Stimulated activated CD8-positive, alpha-beta memory T cell treated with anti-CD3 and anti-CD28 coated beads, Interleukin-15, amount 100 ng/mL, for 4 hours (primary cell): ENCODE data around the gene TULP3.
A peak's percentile ranks its signal among the peaks of the same experiment; 100 is the strongest.

Experiments
- DNase-seq, 2 donors: peaks; one replicate each; pipeline ENCODE4 v3.0.0-alpha.2; 2020; ENCODE audit warnings: low read depth in 2 of 2

TULP3 gene

DNA sequence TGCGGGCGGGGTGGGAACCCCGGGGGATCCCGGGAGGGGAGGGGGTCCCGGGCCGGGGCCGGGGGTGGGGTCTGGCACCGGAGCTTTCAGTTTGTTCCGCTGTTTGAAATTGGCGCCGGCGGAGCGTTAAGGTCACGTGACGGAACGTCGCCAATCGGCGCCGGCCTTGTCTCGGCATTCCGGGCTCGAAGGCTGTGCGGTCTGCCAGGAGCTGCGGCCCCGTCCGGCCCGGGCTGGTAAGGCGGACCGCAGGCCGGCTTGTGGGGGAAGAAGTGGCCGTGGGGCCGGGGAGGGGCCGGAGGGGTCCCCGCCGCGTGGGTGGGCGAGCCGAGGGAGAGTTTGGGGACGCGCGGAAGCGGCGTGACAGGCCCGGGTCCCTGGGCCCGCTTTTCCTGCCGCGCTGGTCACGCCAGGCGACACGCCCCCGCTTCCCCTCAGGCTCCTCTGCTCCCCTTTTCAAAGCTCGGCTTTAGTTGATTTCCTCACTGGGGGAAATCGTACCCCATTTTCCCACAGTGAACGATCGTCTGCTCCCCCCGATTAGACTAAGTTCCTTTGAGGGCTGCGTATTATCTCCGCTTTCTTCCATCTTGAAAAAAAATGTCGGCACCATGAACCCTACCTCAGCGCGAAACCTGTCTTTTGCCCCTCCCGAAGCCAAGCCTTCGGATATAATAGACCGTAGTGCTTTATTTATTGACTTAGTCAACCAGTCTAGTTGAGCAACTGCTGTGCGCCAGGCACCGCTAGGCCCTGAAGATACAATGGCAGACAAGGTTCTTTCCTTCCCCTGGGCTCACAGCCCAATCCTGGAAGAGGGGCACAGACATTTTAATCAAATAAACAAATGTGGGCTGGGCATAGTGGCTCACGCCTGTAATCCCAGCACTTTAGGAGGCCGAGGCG, 13.4 kb upstream of the TULP3 start, which contains the start of the genes FOXM1 and RHNO1:
TSS of gene FOXM1 (minus strand) at position 128 of the 906 bp plus-strand sequence. CDS start 2,696 bp downstream, outside the sequence.
TSS of gene RHNO1 (plus strand) at position 177 of the 906 bp plus-strand sequence. CDS start 8,144 bp downstream, outside the sequence.
- DNase-seq: peak; percentile 71 to 78

DNA sequence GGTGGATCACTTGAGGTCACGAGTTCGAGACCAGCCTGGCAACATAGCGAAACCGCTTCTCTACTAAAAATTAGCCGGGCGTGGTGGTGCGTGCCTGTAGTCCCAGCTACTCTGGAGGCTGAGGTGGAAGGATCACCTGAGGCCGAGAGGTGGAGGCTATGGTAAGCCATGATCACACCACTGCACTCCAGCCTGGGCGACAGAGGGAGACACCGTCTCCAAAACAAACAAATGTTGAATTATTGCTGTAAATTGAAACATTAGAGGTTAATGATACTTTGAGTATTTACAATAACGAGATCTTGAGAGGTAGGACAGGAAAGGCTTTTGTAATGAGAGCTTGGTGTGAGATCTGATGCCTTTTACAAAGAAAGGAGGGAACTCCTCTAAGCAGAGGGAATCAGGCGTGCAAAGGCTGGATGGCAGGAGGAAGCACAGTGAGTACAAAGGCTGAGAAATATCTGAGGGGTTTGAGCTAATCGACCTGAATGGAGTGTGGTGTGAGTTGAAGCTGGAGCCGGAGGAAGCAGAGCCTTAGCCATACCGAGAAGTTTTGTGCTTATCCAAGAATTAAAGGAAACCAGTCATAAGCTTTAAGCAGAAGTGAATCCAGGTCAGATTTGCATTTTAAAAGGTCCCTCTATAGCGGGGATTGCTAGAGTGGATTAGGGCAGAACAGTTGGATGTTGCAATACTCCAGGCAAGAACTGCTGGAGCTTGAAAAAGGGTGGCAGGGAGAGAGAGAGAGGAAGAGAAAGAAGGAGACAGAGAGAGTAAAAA, 12.5 kb upstream of the TULP3 start:
- no peak for DNase-seq

DNA sequence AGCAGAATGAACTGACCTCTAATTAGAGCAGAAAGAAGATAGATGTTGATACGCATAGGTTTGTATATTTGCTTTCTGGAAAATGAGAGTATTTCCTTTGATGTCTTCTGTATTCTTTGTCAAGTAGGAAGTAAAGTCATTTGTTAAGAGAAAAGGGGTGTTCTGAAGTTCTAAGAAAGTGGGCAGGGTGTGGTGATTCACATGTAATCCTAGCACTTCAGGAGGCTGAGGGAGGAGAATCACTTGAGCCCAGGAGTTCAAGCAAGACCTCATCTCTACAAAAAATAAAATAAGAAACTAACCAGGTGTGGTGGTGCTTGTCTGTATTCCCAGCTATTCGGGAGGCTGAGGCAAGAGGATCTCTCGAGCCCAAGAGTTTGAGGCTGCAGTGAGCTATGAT, 10.8 kb upstream of the TULP3 start:
- DNase-seq: no peak

DNA sequence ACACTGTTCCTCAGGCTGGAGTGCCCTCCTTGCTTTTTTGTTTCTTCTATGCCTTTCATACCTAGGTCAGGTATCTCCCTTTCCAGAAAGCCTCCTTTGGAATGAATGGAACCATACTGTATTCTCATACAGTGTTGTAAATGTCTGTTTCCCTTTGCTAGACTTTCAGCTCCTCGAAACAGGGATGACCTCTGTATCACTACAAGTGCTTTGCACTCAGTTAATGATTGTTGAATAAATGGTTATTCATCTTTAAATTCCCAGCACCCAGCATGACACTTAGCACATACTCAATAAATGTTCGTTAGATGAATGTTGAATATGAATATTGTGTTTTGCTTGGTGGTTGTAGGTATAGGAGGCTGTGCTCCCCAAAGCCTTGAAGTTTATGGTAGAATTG, 5.9 kb upstream of the TULP3 start:
- DNase-seq: no peak

DNA sequence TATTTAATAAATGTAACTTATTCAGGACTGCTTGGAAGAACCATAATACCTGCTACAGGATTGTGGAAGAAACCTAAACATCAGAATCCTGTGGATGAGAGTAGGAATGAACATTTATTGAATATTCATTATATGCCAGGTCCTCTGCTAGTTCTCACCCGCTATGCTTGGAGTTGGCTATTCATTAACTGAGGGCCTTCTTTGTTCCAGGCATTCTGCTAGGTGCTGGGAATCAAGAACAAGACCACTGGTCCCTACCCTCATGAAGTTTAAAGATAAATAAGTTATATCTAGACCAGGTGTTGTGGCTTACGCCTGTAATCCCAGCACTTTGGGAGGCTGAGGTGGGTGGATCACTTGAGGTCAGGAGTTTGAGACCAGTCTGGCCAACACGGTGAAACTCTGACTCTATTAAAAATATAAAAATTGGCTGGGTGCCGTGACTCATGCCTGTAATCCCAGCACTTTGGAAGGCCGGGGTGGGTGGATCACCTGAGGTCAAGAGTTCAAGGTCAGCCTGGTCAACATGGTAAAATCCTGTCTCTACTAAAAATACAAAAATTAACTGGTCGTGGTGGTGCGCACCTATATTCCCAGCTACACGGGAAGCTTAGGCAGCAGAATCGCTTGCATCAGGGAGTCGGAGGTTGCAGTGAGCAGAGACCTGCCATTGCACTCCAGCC, 3.8 kb upstream of the TULP3 start:
- DNase-seq: no peak

DNA sequence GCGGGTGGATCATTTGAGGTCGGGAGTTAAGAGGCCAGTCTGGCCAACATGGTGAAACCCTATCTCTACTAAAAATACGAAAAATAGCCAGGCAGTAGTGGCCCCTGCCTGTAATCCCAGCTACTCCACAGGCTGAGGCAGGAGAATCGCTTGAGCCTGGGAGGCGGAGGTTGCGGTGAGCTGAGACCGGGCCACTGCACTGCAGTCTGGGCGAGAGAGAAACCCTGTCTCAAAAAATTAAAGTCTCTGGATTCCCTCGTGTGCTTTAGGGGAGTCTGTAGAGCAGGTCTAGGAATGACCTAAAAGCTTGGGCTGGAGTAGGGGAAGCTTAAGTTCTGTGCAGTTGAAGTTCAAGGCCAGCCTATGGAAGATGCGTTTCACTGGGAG, 697 bp upstream of the TULP3 start:
- DNase-seq: no peak

DNA sequence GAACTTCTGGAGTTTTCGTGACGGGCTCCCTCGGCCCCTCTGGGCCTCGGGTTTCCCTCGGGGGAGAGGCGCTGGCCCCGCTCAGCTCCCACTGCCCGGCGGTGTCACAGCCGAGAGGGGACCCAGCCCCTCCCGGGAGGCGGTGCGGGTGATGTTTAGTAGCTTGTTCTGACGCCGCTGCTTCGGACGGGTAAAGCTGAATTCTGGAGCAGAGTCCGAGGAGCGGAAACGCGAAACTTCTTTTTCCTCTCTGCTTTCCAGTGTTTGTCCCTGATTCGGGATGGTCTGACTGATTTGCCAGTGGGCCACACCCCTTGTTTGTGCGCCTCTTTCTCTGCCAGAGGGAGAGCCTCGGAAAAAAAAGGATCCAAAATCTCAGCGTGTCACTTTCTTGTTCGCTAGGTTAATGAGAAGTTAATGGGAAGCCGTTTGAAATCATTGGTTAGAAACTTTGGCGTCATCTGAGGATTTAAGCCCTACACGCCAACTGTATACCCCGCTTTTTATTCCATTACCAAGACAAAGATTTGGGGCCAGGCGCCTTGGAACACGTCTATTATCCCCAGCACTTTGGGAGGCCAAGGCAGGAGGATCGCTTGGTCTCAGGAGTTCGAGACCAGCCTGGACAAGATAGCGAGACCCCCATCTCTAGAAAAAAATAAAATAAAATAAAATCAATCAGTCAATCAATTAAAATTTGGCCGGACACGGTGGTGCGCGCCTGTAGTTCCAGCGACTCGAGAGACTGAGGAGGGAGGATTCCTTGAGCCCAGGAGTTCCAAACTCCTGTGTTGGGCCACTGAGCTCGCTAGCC, 756 bp downstream of the TULP3 start:
- DNase-seq: no peak

DNA sequence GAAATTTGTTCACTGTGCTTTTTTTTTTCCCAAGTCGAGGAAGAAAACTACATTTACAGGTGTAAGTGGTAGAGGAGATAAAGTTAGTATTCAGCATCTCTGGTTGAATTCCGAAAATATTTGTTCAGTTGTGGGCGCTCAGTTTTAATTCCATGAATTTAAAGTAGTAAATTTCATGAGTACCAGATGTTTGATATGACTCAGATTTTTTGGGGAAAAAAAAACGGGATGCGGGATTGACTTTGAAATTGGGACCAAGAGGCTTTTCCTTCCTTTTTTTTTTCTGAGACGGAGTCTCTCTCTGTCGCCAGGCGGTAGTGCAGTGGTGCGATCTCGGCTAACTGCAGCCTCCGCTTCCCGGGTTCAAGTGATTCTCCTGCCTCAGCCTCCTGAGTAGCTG, 1.6 kb downstream of the TULP3 start:
- no peak for DNase-seq

DNA sequence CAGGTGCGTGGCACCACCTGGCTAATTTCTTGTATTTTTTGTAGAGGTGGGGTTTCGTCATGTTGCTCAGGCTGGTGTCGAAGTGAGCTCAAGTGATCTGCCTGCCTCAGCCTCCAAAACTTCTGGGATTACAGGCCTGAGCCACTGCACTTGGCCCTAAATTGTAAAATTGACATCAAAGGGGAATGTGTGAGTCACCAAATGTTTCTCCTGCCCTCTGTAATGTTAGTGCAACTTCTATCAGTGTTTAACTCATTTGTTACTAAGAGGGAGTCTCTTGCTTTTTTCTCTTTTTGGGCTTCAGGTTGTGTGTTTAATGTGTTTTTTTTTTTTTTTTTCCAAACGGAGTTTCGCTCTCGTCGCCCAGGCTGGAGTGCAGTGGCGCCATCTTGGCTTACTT, 2.3 kb downstream of the TULP3 start:
- DNase-seq: no peak

DNA sequence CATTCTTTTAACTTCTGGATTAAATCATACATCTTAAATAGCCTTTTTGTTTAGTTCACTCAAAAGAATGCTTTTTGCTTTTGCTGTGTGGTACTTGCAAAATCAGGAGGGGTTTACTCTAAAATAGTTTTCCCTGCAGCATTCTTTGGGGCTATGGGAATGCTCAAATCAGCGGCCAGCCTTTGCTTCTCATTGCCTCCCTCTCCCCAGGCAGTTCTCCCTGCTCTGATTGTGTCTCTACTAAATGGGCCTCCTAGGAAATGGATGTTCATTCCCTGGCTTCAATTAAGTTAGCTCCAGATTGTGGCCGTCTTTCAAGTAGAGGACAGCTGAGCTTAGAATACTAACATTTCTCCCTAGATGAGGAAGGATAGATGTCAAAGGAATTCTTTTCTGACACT, 4.4 kb downstream of the TULP3 start:
- no peak for DNase-seq

DNA sequence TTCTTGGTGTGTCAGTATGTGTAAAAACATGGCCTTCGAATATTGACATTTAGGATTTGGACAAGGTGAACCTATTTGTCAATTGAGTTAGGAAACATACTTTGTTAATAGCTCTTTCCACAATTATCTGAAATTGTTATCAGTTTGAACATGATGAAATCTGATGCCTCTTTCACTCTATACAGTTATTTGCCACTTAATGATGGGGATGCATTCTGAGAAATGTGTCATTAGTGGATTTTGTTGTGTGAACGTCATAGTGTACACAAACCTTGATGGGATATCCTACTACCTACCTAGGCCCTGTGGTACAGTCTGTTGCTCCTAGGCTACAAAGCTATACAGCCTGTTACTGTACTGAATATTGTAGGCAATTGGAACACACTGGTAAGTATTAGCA, 4.8 kb downstream of the TULP3 start:
- DNase-seq: no peak

DNA sequence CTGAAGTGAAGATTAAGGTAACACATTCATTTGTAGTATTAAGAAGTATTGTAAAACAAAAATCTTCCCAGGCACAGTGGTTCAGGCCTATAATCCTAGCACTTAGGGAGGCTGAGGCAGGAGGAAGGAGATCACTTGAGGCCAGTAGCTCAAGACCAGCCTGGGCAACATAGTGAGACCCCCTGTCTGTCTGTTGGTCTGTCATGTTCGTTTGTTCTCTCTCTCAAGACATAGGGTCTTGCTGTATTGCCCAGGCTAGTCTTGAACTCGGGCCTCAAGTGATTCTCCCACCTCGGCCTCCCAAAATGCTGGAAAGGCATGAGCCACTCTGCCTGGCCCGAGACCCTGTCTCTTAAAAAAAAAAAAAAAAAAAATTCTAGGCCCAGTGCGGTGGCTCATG, 6.7 kb downstream of the TULP3 start:
- no peak for DNase-seq

DNA sequence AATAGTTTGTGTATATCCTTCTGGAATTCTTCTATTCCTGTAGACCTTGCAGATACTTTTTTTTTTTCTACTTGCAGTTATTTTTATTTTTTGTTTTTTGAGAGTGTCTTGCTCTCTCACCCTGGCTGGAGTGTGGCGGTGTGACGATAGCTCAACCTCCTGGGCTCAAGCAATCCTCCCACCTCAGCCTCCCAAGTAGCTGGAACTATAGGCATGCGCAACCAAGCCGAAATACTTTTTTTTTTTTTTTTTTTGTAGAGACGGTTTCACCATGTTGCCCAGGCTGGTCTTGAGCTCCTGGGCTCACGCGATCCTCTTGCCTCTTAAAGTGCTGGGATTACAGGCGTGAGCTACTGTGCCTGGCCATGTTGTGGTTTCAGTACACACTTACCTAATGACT, 10.0 kb downstream of the TULP3 start:
- no peak for DNase-seq

DNA sequence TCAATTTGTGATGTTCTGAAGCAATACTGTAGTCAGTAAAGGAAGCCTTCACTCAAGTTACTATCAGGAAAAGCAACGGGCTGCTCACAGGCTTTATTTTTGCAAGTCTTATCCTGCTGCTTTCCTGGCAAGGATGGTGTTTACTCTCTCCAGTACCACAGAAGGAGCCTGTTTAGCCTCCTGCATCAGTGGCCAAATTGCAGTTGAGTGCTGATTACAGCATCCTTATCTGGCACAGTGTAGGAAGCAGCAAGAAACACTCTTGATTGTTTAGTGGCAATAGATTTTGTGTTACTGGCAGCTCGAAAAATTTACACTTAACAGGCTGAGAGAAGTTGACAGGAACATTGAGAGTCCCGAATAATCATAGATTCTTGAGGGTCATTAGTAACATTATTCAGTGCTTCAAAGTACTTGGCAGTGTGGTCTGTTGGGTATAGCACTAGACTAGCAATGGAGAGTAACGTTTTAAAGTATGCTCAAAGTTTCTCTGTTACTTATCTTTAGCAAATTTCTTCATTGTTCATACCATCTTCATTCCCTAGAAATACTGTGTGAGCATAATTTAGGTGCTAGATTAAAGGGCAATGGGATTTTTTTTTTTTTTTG, 11.7 kb downstream of the TULP3 start:
- DNase-seq: no peak

DNA sequence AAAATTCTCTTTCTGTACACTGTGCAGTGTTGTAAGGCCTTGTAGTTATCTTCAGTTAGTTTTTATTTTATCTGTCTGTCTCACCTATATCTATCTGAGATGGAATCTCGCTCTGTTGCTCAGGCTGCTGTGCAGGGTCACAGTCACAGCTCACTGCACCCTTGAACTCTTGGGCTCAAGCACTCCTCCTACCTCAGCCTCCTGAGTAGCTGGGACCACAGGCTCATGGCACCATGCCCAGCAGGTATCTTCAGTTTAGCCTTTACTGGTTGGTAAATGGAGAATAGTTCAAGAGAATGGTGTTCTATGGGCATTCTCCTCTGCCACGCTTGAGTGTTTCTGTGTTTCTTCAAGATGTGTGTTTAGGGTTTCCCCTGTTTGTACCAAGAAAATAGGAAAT, 13.6 kb downstream of the TULP3 start:
- DNase-seq: no peak

DNA sequence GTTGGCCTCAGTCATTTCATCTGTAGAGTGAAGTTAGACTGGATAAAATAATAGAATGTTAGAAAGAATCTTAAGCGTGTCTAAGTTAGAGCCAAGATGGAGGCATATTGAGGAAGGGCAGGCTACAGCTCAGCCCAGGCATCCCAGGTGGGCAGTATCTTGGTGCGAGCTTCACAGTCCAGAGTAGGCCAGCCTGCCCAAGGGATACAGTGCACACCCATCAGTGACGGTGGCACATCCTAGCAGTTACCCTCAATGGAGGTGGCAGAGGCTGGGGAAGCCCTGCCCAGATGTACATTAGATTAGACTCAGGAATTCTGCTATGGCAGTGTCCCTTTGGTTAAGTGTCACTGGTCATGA, 21.5 kb downstream of the TULP3 start:
- DNase-seq: no peak

DNA sequence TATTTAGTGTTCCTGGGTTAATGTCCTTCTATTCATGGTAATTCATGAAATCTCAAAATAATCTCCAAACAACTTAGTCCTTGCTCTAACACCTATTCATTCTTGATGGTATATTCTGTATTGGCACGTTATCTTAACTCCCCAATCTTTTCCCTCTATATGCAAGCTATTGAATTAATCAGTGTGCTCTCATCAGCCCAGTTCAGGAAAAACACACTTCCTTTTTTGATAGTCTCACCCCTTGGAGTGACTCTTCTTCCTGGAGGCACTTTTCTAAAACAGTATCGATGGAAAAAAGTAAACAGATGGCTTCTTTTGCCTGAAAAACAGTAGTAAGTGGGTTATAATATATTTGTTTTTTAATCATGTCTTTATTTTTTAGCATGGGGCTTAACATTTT, 28.6 kb downstream of the TULP3 start:
- DNase-seq: no peak

DNA sequence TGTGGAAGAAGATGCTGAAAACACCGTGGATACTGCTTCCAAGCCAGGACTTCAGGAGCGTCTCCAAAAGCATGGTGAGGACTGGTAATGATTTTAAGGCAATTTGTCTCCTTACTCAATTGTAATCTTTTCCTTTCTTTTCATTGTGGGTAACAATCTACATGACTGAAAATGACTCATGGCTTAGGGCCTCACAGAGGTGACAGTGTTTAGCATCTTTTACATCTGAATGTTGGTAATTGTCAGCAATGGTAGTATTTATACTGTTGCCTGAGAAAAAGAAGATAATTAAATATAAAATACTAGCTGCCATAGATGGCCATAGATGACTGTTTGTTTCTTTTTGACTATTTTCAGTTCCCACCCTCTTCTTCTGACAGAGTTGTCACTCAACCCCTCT, 31.6 kb downstream of the TULP3 start:
- no peak for DNase-seq

DNA sequence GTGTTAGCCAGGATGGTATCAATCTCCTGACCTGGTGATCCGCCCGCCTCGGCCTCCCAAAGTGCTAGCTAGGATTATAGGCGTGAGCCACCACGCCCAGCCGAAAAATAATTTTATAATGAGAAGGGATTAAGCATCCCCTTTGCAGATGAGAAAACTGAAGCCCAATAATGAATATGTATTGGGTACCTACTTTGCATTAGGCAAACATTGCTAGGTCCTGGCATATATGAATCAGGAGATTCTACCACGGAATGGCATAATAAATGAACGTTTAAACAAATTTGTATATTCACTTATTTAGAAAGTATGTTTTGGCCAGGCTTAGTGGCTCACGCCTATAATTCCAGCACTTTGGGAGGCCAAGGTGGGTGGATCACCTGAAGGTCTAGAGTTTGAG, 32.4 kb downstream of the TULP3 start:
- no peak for DNase-seq

DNA sequence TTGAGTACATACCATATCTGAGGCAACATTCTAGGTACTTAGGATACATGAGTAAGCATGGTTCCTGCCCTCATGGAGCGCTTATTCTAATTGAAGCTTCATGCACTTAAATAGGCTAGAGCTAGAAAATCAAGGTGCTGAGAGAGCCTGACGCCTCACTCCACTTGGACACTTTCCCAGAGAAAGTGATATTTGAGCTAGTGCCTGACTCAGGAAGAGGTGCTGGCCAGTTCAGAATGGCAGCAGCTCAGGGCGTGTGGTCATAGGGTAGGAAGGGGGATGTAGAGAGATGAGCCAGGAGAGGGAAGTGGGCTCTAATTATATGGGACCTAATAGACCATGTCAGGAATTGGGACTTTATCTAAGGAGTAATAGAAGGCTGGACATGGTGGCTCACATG, 33.3 kb downstream of the TULP3 start:
- DNase-seq: no peak

DNA sequence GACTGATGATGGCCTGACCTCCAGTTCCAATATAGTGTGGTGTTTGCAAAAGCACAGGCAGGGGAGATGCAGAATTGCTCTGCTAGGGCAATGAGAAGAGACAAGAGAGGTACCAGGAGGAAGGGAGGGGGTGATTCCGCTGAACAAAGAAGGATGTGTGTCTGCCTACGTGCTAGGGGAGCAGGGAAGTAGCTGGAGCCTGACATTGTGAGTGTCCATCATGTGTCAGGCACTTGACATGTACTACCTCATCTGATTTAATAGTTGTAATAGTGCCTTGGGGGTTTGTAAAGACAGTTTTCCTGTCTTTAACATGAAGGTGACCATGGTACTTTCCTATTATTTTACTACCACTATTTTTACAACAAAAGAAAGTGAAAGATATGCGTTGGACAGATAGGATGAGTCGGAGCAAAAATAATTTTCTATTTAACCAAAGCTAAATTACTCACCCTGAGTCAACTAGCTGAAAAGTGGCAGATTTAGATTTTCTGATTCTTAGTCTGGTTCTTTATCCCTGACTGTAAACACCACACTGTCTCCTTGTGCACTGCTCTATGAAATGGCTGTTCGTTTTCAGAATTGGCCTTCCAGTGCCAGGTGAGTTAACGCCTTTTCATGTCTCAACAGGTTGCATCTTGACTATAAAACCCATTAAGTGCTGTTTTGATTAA, 34.8 kb downstream of the TULP3 start:
- DNase-seq: no peak
